Upper lobe of left lung (tissue), 6 donors: Measurements from ENCODE around the gene GOLIM4. TPM values are rescaled to one million over a fixed set of nuclear protein-coding genes. Genes with fewer than 3 reads are reported as not detected.

Experiments used
- ATAC-seq, 2 donors: fragments of 200-7000 bp; cut with Tn5 transposase; one replicate each; pipeline ENCODE4 v1.9.1; 2022; ENCODE audit warnings: mild to moderate bottlenecking in 2 of 2, moderate library complexity in 2 of 2; ENCODE audit not compliant: low FRiP score in 2 of 2
- DNase-seq, 2 donors: peaks; one replicate each; pipeline ENCODE4 v3.0.0-alpha.2; 2019 to 2020
- H3K27ac ChIP-seq, 4 donors: fragments of 200-600 bp; sonication (generic); one replicate each; pipeline ENCODE4 v1.5.1; 2016 to 2019
- H3K27me3 ChIP-seq, 4 donors: fragments of 200-600 bp; sonication (generic); one replicate each; pipeline ENCODE4 v1.5.1; 2017 to 2019
- H3K36me3 ChIP-seq, 4 donors: fragments of 200-600 bp; sonication (generic); one replicate each; pipeline ENCODE4 v1.5.1; 2016 to 2019
- H3K4me1 ChIP-seq, 4 donors: fragments of 200-600 bp; sonication (generic); one replicate each; pipeline ENCODE4 v1.5.1; 2018 to 2019
- H3K4me3 ChIP-seq, 4 donors: fragments of 200-600 bp; sonication (generic); one replicate each; pipeline ENCODE4 v1.5.1; 2017 to 2019; ENCODE audit warnings: mild to moderate bottlenecking in 2 of 4, moderate library complexity in 1 of 4
- H3K9me3 ChIP-seq, 4 donors: fragments of 200-600 bp; sonication (generic); one replicate each; pipeline ENCODE4 v1.5.1; 2018 to 2019
- CTCF ChIP-seq, 6 experiments: fragments of 450-650 bp in 4 of 6; fragments of 200-600 bp in 2 of 6; sonication (generic) in 2 of 6; IDR thresholded peaks; one replicate each; pipeline ENCODE4 v1.5.1; 2016 to 2019; ENCODE audit warnings: antibody characterized with exemption in 6 of 6
- EP300 ChIP-seq, 4 donors: sonication (generic); formaldehyde crosslinking; IDR thresholded peaks; one replicate each; pipeline ENCODE4 v1.5.1; 2017; ENCODE audit warnings: antibody characterized with exemption in 4 of 4, control low read depth in 2 of 4
- POLR2A ChIP-seq, 4 donors: fragments of 450-650 bp; IDR thresholded peaks; one replicate each; pipeline ENCODE4 v1.5.1; 2016 to 2017; ENCODE audit warnings: antibody characterized with exemption in 4 of 4, mild to moderate bottlenecking in 2 of 4
- POLR2AphosphoS5 ChIP-seq, 2 donors: sonication (generic); formaldehyde crosslinking; IDR thresholded peaks; one replicate each; pipeline ENCODE4 v1.5.1; 2017; ENCODE audit warnings: antibody characterized with exemption in 2 of 2
- WGBS, 2 donors: methylation state at CpG; one replicate each; pipeline ENCODE4 v1.1.5; 2017 to 2018; 5-methylcytosine and 5-hydroxymethylcytosine counted together
- total RNA-seq, 6 donors: library from RNA; depleted of rRNA in 4 of 6; stranded (reverse); fragments of >200 nt in 4 of 6; gene quantifications; one replicate each; pipeline versions ENCODE4 v1.1.0 to v1.2.1, GENCODE V29; 2016 to 2021
- donor health status: DM: no; HTN: no; CAD: no; lungs with moderate emphysema.
- donor health status: DM: no; HTN: yes; CAD: no; lungs with severe emphysema.

Gene GOLIM4
- total RNA-seq, 6 donors from 2014 or later = 34.6 to 79.1 (median 43.6) TPM

DNA sequence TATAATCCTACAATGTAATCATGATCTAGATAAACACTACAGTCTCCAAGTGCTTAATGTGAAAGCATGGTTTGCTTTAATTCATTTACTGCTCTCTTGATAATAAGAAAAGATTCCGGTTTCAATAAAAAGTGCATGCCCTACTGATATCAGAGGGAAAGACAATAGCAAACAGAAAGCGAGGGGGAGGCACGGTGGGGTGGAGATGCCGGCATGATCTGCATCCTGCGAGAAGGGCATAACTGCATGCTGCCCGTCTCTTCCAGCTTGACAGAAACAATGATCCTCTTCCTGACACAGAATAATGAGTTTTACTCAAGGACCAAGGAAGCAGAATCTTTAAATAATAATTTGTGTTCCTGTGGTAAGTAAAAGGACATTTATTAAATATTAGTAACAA is 51.7 kb downstream of the GOLIM4 start:
- Histone ChIP-seq H3K4me1 (peaks cover 0 to 9% (median 1%) of the 10 kb centered on the region in 4 donors), H3K27ac (peak overlapping the region in 1 of 4 donors; percentile 51), H3K27me3 (no peaks in the 10 kb centered on the region), H3K4me3 (no peak overlapping the region), H3K36me3 (peaks cover 0 to 32% (median 8%) of the 10 kb centered on the region in 4 donors), H3K9me3 (no peaks in the 10 kb centered on the region)
- 55 to 64% methylated on average over 6 of the region's 6 CpGs for WGBS, 2 donors
- ATAC-seq (no peak), DNase-seq (no peak)
- TF ChIP-seq EP300 (IDR thresholded peaks at IDR 0.05) (no peak), POLR2AphosphoS5 (IDR thresholded peaks at IDR 0.05) (no peak), CTCF (IDR thresholded peaks at IDR 0.05) (no peak), POLR2A (IDR thresholded peaks at IDR 0.05) (no peak)

DNA sequence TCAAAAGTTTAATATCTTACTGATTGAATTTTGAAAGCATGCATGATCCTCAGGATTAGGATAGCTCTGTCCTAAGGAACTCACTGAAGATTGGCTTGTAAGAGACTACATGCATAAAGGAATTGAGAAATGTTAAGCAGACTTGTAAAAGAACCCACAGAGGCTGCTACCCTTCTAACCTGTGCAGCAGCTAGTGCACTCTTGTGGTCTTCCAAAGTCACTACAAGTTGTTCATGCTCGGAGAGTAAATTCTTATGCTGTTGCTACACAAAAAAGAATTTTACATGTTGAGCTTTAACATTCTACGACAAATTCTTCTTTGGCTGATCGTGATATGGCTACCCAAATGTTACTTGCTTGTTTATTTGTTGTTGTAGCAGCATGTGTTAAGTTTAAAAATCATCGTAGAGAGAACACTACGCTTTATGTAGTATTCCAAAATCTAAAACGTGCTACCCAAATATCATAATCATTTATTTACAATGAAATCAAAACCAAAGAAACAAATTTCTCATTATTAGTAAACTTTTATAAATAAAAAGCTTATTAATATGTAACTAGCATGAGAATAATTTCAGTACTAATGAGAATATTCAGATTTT is 55.0 kb downstream of the GOLIM4 start:
- H3K27me3 ChIP-seq = no peaks in the 10 kb centered on the region
- H3K36me3 ChIP-seq = peaks cover 0 to 45% (median 10%) of the 10 kb centered on the region in 4 donors
- peaks cover 0 to 9% (median 0%) of the 10 kb centered on the region in 4 donors for H3K4me1 ChIP-seq
- TF ChIP-seq POLR2A (IDR thresholded peaks at IDR 0.05) (no peak), CTCF (IDR thresholded peaks at IDR 0.05) (peak in 5 of 6 experiments; percentile 20 to 60 (median 44))
- H3K4me3 ChIP-seq = no peak overlapping the region
- ATAC-seq = peak; percentile 69 to 77
- WGBS, 2 donors = 82 to 84% methylated on average over 6 of the region's 6 CpGs
- no peak overlapping the region for H3K27ac ChIP-seq
- peak in 1 of 2 donors; percentile 28 for DNase-seq
- H3K9me3 ChIP-seq = no peaks in the 10 kb centered on the region

GRCh38 chr3:168037020-168037419 is 58.7 kb downstream of the GOLIM4 start:
- 86 to 95% methylated on average over 2 of the region's 2 CpGs for WGBS, 2 donors

GRCh38 chr3:168036619-168037018 is 59.1 kb downstream of the GOLIM4 start:
- H3K27me3 ChIP-seq = no peaks in the 10 kb centered on the region
- no peak overlapping the region for H3K4me3 ChIP-seq
- H3K36me3 ChIP-seq = peaks cover 0 to 51% (median 7%) of the 10 kb centered on the region in 4 donors
- ATAC-seq (no peak), DNase-seq (no peak)
- H3K9me3 ChIP-seq = no peaks in the 10 kb centered on the region
- peaks cover 0 to 9% (median 0%) of the 10 kb centered on the region in 4 donors for H3K4me1 ChIP-seq
- TF ChIP-seq EP300 (IDR thresholded peaks at IDR 0.05) (no peak), CTCF (IDR thresholded peaks at IDR 0.05) (no peak), POLR2A (IDR thresholded peaks at IDR 0.05) (no peak), POLR2AphosphoS5 (IDR thresholded peaks at IDR 0.05) (no peak)
- 90% methylated on average over 4 of the region's 4 CpGs for WGBS, 2 donors
- no peak overlapping the region for H3K27ac ChIP-seq

More at GRCh38 chr3:168037020-168037419, 58.7 kb downstream of the GOLIM4 start:
- H3K9me3 ChIP-seq = no peaks in the 10 kb centered on the region
- peaks cover 0 to 9% (median 0%) of the 10 kb centered on the region in 4 donors for H3K4me1 ChIP-seq
- H3K36me3 ChIP-seq = peaks cover 0 to 48% (median 7%) of the 10 kb centered on the region in 4 donors
- H3K27me3 ChIP-seq = no peaks in the 10 kb centered on the region
- no peak overlapping the region for H3K4me3 ChIP-seq
- ATAC-seq = no peak
- no peak for TF ChIP-seq EP300 (IDR thresholded peaks at IDR 0.05)
- no peak for TF ChIP-seq POLR2AphosphoS5 (IDR thresholded peaks at IDR 0.05)
- no peak for TF ChIP-seq CTCF (IDR thresholded peaks at IDR 0.05)
- no peak for TF ChIP-seq POLR2A (IDR thresholded peaks at IDR 0.05)
- DNase-seq = no peak
- H3K27ac ChIP-seq = no peak overlapping the region
